HL-60/S4 treated with retinoic acid at 250 ng/mL for 4 days and 3 days (cell line): ENCODE data around the gene CR2.
"Not testable (repeated sequence)": the region's sequence is repeated elsewhere in the genome, so short reads cannot be mapped to it uniquely, and the experiment has no call there.

Experiments used
- in situ Hi-C: fragments of 300-500 bp; cut with MboI; formaldehyde crosslinking; loops from 2 replicates; pipeline ENCODE4 v1.7.0; 2022; ENCODE audit warnings: low sequenced_read_pairs

Gene CR2

GRCh38 chr1:207501071-207501470 is 46.9 kb downstream of the CR2 start:
- in situ Hi-C loops: no loop called here

- in situ Hi-C loops: no loop called here
Observed at GRCh38 chr1:207502726-207503125, 48.6 kb downstream of the CR2 start.

- in situ Hi-C loops: no loop called here
Observed at GRCh38 chr1:207503950-207504349, 49.8 kb downstream of the CR2 start.

- in situ Hi-C loops: no loop called here
Observed at GRCh38 chr1:207504438-207504837, 50.3 kb downstream of the CR2 start.

- in situ Hi-C loops: no loop called here
Observed at GRCh38 chr1:207510444-207510843, 56.3 kb downstream of the CR2 start.

GRCh38 chr1:207514890-207515289 is 60.8 kb downstream of the CR2 start:
- in situ Hi-C loops: no loop called here

GRCh38 chr1:207516729-207517128 is 62.6 kb downstream of the CR2 start:
- in situ Hi-C loops: no loop called here

GRCh38 chr1:207518608-207519236 is 64.6 kb downstream of the CR2 start:
- in situ Hi-C loops: no loop called here

GRCh38 chr1:207519505-207520399 is 65.6 kb downstream of the CR2 start:
- in situ Hi-C loops: no loop called here

- in situ Hi-C loops: not testable (repeated sequence)
Observed at GRCh38 chr1:207520400-207521345, 66.5 kb downstream of the CR2 start.

- in situ Hi-C loops: not testable (repeated sequence)
Observed at GRCh38 chr1:207525239-207525638, 71.1 kb downstream of the CR2 start.

- in situ Hi-C loops: not testable (repeated sequence)
Observed at GRCh38 chr1:207528401-207528800, 74.3 kb downstream of the CR2 start.

GRCh38 chr1:207536263-207536662 is 82.1 kb downstream of the CR2 start:
- in situ Hi-C loops: not testable (repeated sequence)
